MG63 (cell line): ENCODE data around the gene AP1AR. TPM values are rescaled to one million over a fixed set of nuclear protein-coding genes. Genes with fewer than 3 reads are reported as not detected.
"Not testable (repeated sequence)": the region's sequence is repeated elsewhere in the genome, so short reads cannot be mapped to it uniquely, and the experiment has no call there.

Source experiments
- DNase-seq: peaks from one replicate; pipeline ENCODE4 v3.0.0-alpha.2; 2020
- H3K27me3 ChIP-seq: fragments of 250-450 bp; sonication (Bioruptor Pico); 2 replicates; pipeline ENCODE4 v1.5.1; 2020; ENCODE audit warnings: mild to moderate bottlenecking, moderate library complexity
- H3K36me3 ChIP-seq: fragments of 250-450 bp; sonication (Bioruptor Pico); 2 replicates; pipeline ENCODE4 v1.5.1; 2020; ENCODE audit warnings: mild to moderate bottlenecking, moderate library complexity
- H3K4me3 ChIP-seq: fragments of 250-450 bp; sonication (Bioruptor Pico); 2 replicates; pipeline ENCODE4 v1.5.1; 2020; ENCODE audit warnings: mild to moderate bottlenecking, moderate library complexity
- H3K9me3 ChIP-seq: fragments of 250-450 bp; sonication (Bioruptor Pico); 2 replicates; pipeline ENCODE4 v1.5.1; 2020; ENCODE audit warnings: mild to moderate bottlenecking, moderate library complexity
- total RNA-seq: library from RNA; depleted of rRNA; stranded (reverse); fragments of >200 nt; shearing (Covaris generic); gene quantifications from 2 replicates; pipeline ENCODE4 v1.2.3, GENCODE V29; 2014; ENCODE audit warnings: low replicate concordance; rRNA removed

The AP1AR gene
- 17.5 and 23.9 TPM in 2 replicates for total RNA-seq

- peak within 1 kb of the TSS; percentile 76 for H3K4me3 ChIP-seq
- H3K27me3 ChIP-seq, result no peaks in the 10 kb centered on the region
- DNase-seq, result peak; percentile 71
- H3K9me3 ChIP-seq, result no peaks in the 10 kb centered on the region
- no peaks in the 10 kb centered on the region for H3K36me3 ChIP-seq
These were observed at the start of gene AP1AR for GRCh38 chr4:112231779-112232713. AP1AR (plus strand) TSS chr4:112231787; CDS start chr4:112232092, 305 bp downstream.

- Histone ChIP-seq H3K27me3 (no peaks in the 10 kb centered on the region), H3K36me3 (no peaks in the 10 kb centered on the region), H3K9me3 (no peaks in the 10 kb centered on the region), H3K4me3 (no peak overlapping the region)
- no peak for DNase-seq
These were observed 49.0 kb upstream of the AP1AR start for GRCh38 chr4:112182604-112183003.

GRCh38 chr4:112183252-112183651, 48.3 kb upstream of the AP1AR start:
- Histone ChIP-seq H3K4me3 (no peak overlapping the region), H3K9me3 (no peaks in the 10 kb centered on the region), H3K27me3 (no peaks in the 10 kb centered on the region), H3K36me3 (no peaks in the 10 kb centered on the region)
- DNase-seq, result no peak

- Histone ChIP-seq H3K9me3 (no peaks in the 10 kb centered on the region), H3K36me3 (no peaks in the 10 kb centered on the region), H3K27me3 (no peaks in the 10 kb centered on the region), H3K4me3 (no peak overlapping the region)
- no peak for DNase-seq
These were observed 47.1 kb upstream of the AP1AR start for GRCh38 chr4:112184438-112184837.

GRCh38 chr4:112185334-112185733, 46.3 kb upstream of the AP1AR start:
- H3K4me3 ChIP-seq, result no peak overlapping the region
- DNase-seq, result no peak
- no peaks in the 10 kb centered on the region for H3K27me3 ChIP-seq
- H3K9me3 ChIP-seq, result no peaks in the 10 kb centered on the region
- no peaks in the 10 kb centered on the region for H3K36me3 ChIP-seq

GRCh38 chr4:112185740-112186670, 45.6 kb upstream of the AP1AR start:
- H3K9me3 ChIP-seq, result no peaks in the 10 kb centered on the region
- no peak for DNase-seq
- H3K36me3 ChIP-seq, result no peaks in the 10 kb centered on the region
- no peak overlapping the region for H3K4me3 ChIP-seq
- H3K27me3 ChIP-seq, result no peaks in the 10 kb centered on the region

GRCh38 chr4:112189754-112190153, 41.8 kb upstream of the AP1AR start:
- H3K9me3 ChIP-seq, result no peaks in the 10 kb centered on the region
- H3K4me3 ChIP-seq, result no peak overlapping the region
- H3K27me3 ChIP-seq, result no peaks in the 10 kb centered on the region
- H3K36me3 ChIP-seq, result no peaks in the 10 kb centered on the region
- no peak for DNase-seq

GRCh38 chr4:112190684-112191083, 40.9 kb upstream of the AP1AR start:
- no peaks in the 10 kb centered on the region for H3K9me3 ChIP-seq
- H3K4me3 ChIP-seq, result no peak overlapping the region
- no peaks in the 10 kb centered on the region for H3K27me3 ChIP-seq
- no peak for DNase-seq
- no peaks in the 10 kb centered on the region for H3K36me3 ChIP-seq

- H3K9me3 ChIP-seq, result no peaks in the 10 kb centered on the region
- DNase-seq, result no peak
- H3K36me3 ChIP-seq, result no peaks in the 10 kb centered on the region
- no peak overlapping the region for H3K4me3 ChIP-seq
- H3K27me3 ChIP-seq, result no peaks in the 10 kb centered on the region
These were observed 35.1 kb upstream of the AP1AR start for GRCh38 chr4:112196461-112196860.

- Histone ChIP-seq H3K27me3 (no peaks in the 10 kb centered on the region), H3K4me3 (no peak overlapping the region), H3K36me3 (no peaks in the 10 kb centered on the region), H3K9me3 (no peaks in the 10 kb centered on the region)
- DNase-seq, result no peak
These were observed 32.5 kb upstream of the AP1AR start for GRCh38 chr4:112199041-112199440.

- DNase-seq, result no peak
- no peak overlapping the region for H3K4me3 ChIP-seq
- no peaks in the 10 kb centered on the region for H3K36me3 ChIP-seq
- H3K9me3 ChIP-seq, result no peaks in the 10 kb centered on the region
- H3K27me3 ChIP-seq, result no peaks in the 10 kb centered on the region
These were observed 29.6 kb upstream of the AP1AR start for GRCh38 chr4:112201915-112202505.

- no peak for DNase-seq
- H3K9me3 ChIP-seq, result no peaks in the 10 kb centered on the region
- no peaks in the 10 kb centered on the region for H3K27me3 ChIP-seq
- no peak overlapping the region for H3K4me3 ChIP-seq
- no peaks in the 10 kb centered on the region for H3K36me3 ChIP-seq
These were observed 28.0 kb upstream of the AP1AR start for GRCh38 chr4:112203593-112203992.

- no peaks in the 10 kb centered on the region for H3K27me3 ChIP-seq
- DNase-seq, result no peak
- H3K4me3 ChIP-seq, result no peak overlapping the region
- H3K9me3 ChIP-seq, result no peaks in the 10 kb centered on the region
- no peaks in the 10 kb centered on the region for H3K36me3 ChIP-seq
These were observed 25.2 kb upstream of the AP1AR start for GRCh38 chr4:112206431-112206830.

GRCh38 chr4:112208137-112209095, 23.2 kb upstream of the AP1AR start:
- not testable (repeated sequence) for DNase-seq, H3K27me3 ChIP-seq, H3K36me3 ChIP-seq, H3K4me3 ChIP-seq, H3K9me3 ChIP-seq

- no peaks in the 10 kb centered on the region for H3K9me3 ChIP-seq
- no peak overlapping the region for H3K4me3 ChIP-seq
These were observed 20.8 kb upstream of the AP1AR start for GRCh38 chr4:112210777-112211176.

GRCh38 chr4:112213091-112213490, 18.5 kb upstream of the AP1AR start:
- Histone ChIP-seq H3K36me3 (no peaks in the 10 kb centered on the region), H3K9me3 (no peaks in the 10 kb centered on the region), H3K27me3 (no peaks in the 10 kb centered on the region), H3K4me3 (no peak overlapping the region)
- no peak for DNase-seq

More at GRCh38 chr4:112210777-112211176, 20.8 kb upstream of the AP1AR start:
- no peaks in the 10 kb centered on the region for H3K36me3 ChIP-seq
- no peaks in the 10 kb centered on the region for H3K27me3 ChIP-seq
- no peak for DNase-seq
